CD14-positive monocyte (primary cell): ENCODE results near the gene ZNF668. TPM values are rescaled to one million over a fixed set of nuclear protein-coding genes. Genes with fewer than 3 reads are reported as not detected.

Experiments
- DNase-seq, 3 donors: peaks; one replicate each; pipeline ENCODE4 v3.0.0-alpha.2; 2011 to 2022
- H2AFZ ChIP-seq: 2 replicates; pipeline ENCODE4 v1.6.0; 2012; ENCODE audit warnings: mild to moderate bottlenecking, low read depth, low read length, inconsistent platforms; ENCODE audit not compliant: insufficient read depth, poor library complexity, severe bottlenecking
- H3K27ac ChIP-seq, 2 donors: 1 replicate in 1 of 2; 2 replicates in 1 of 2; pipeline ENCODE4 v1.5.1; 2012 to 2013; ENCODE audit warnings: low read length in 2 of 2, control low read depth in 1 of 2, inconsistent platforms in 1 of 2, low read depth in 1 of 2, mild to moderate bottlenecking in 1 of 2
- H3K27me3 ChIP-seq, 2 donors: one replicate each; pipeline versions ENCODE4 v1.6.0 to v1.6.1; 2011 to 2013; ENCODE audit warnings: low read length in 2 of 2; ENCODE audit not compliant: control insufficient read depth in 2 of 2, insufficient read depth in 2 of 2
- H3K36me3 ChIP-seq, 2 donors: replicated peaks in 1 of 2; 1 replicate in 1 of 2; 2 replicates in 1 of 2; pipeline versions ENCODE4 v1.5.1 to v1.6.1; 2012 to 2013; ENCODE audit warnings: low read length in 2 of 2, control low read depth in 1 of 2, inconsistent platforms in 1 of 2, mild to moderate bottlenecking in 1 of 2; ENCODE audit not compliant: insufficient read depth in 2 of 2, control insufficient read depth in 1 of 2
- H3K4me1 ChIP-seq, 2 donors: 1 replicate in 1 of 2; 2 replicates in 1 of 2; pipeline versions ENCODE4 v1.5.1 to v1.6.1; 2012 to 2013; ENCODE audit warnings: low read length in 2 of 2, control low read depth in 1 of 2, inconsistent platforms in 1 of 2, mild to moderate bottlenecking in 1 of 2, moderate library complexity in 1 of 2; ENCODE audit not compliant: insufficient read depth in 2 of 2, control insufficient read depth in 1 of 2
- H3K4me2 ChIP-seq: replicated peaks from 2 replicates; pipeline ENCODE3; 2012; ENCODE audit warnings: low read length, moderate library complexity, mild to moderate bottlenecking; ENCODE audit not compliant: poor library complexity, severe bottlenecking; ENCODE audit errors: extremely low read depth
- H3K4me3 ChIP-seq, 3 experiments: fragments of 200-600 bp in 1 of 3; sonication (generic) in 1 of 3; replicated peaks in 1 of 3; 1 replicate in 2 of 3; 2 replicates in 1 of 3; pipeline ENCODE4 v1.5.1; 2011 to 2013; ENCODE audit warnings: low read length in 3 of 3, mild to moderate bottlenecking in 3 of 3, control low read depth in 2 of 3, low read depth in 2 of 3, inconsistent platforms in 1 of 3, moderate library complexity in 1 of 3
- H3K79me2 ChIP-seq: 2 replicates; pipeline ENCODE4 v1.6.0; 2012; ENCODE audit warnings: mild to moderate bottlenecking, control low read depth, inconsistent platforms, low read length, moderate library complexity; ENCODE audit not compliant: insufficient read depth
- H3K9ac ChIP-seq: 2 replicates; pipeline ENCODE4 v1.6.0; 2017; ENCODE audit warnings: low read length, mild to moderate bottlenecking; ENCODE audit not compliant: insufficient read depth, poor library complexity, severe bottlenecking
- H3K9me3 ChIP-seq, 2 donors: replicated peaks in 1 of 2; 1 replicate in 1 of 2; 2 replicates in 1 of 2; pipeline versions ENCODE4 v1.5.1 to v1.6.1; 2012 to 2013; ENCODE audit warnings: low read length in 2 of 2, control low read depth in 1 of 2; ENCODE audit not compliant: control insufficient read depth in 1 of 2, insufficient read depth in 1 of 2
- H4K20me1 ChIP-seq: 2 replicates; pipeline ENCODE4 v1.6.0; 2012; ENCODE audit warnings: mild to moderate bottlenecking, low read length, control low read depth, moderate library complexity; ENCODE audit not compliant: insufficient read depth
- H3K27ac Mint-ChIP-seq, 7 donors: one replicate each; pipeline ENCODE4 v1.8.0; 2020; ENCODE audit warnings: mild to moderate bottlenecking in 7 of 7, mixed read lengths in 7 of 7, moderate library complexity in 6 of 7, inconsistent platforms in 2 of 7
- H3K27me3 Mint-ChIP-seq, 3 donors: one replicate each; pipeline ENCODE4 v1.8.0; 2021 to 2022; ENCODE audit warnings: low read depth in 3 of 3, mild to moderate bottlenecking in 3 of 3, mixed read lengths in 3 of 3, moderate library complexity in 3 of 3, inconsistent platforms in 1 of 3
- H3K36me3 Mint-ChIP-seq, 2 donors: one replicate each; pipeline ENCODE4 v1.8.0; 2020; ENCODE audit warnings: mixed read lengths in 2 of 2, inconsistent platforms in 1 of 2, mild to moderate bottlenecking in 1 of 2
- H3K4me1 Mint-ChIP-seq: one replicate; pipeline ENCODE4 v1.8.0; 2020; ENCODE audit warnings: mild to moderate bottlenecking, mixed read lengths
- H3K4me3 Mint-ChIP-seq, 2 donors: one replicate each; pipeline ENCODE4 v1.8.0; 2020; ENCODE audit warnings: mild to moderate bottlenecking in 2 of 2, mixed read lengths in 2 of 2, moderate library complexity in 1 of 2
- H3K9me3 Mint-ChIP-seq, 7 donors: one replicate each; pipeline ENCODE4 v1.8.0; 2020 to 2022; ENCODE audit warnings: mixed read lengths in 7 of 7, mild to moderate bottlenecking in 6 of 7, moderate library complexity in 6 of 7, inconsistent platforms in 2 of 7
- WGBS: methylation state at CpG from one replicate; pipeline ENCODE4 v1.1.5; 2013; ENCODE audit warnings: missing lambda C conversion rate; ENCODE audit not compliant: insufficient coverage; 5-methylcytosine and 5-hydroxymethylcytosine counted together
- intact Hi-C, 2 donors: fragments of 100-400 bp; cut with micrococcal nuclease; formaldehyde crosslinking; loops; one replicate each; pipeline versions ENCODE4 v1.15.0 to v1.15.1; 2023
- polyA plus RNA-seq, 3 donors: library from polyadenylated mRNA; depleted of rRNA in 1 of 3; unstranded in 2 of 3; stranded (reverse) in 1 of 3; fragments of 300-500 nt in 2 of 3; fragments of >200 nt in 1 of 3; fragmentation: Illumina TruSeq in 2 of 3; gene quantifications; 1 replicate in 2 of 3; 2 replicates in 1 of 3; pipeline ENCODE4 v1.2.3, GENCODE V29; 2012 to 2021
- TF ChIP-seq, protein P1 (sequence below): fragments of 200-600 bp; IDR thresholded peaks from one replicate; pipeline ENCODE4 v1.8.0; 2022; ENCODE audit warnings: antibody characterized with exemption, mild to moderate bottlenecking

ZNF668 gene
- polyA plus RNA-seq, 3 donors: 3.8 to 4.8 (median 4.5) TPM

GRCh38 chr16:31080035-31080629 lies 6.1 kb upstream of the ZNF668 start:
- H4K20me1 ChIP-seq: peaks cover 100% of the 10 kb centered on the region
- TF ChIP-seq, protein P1, sequence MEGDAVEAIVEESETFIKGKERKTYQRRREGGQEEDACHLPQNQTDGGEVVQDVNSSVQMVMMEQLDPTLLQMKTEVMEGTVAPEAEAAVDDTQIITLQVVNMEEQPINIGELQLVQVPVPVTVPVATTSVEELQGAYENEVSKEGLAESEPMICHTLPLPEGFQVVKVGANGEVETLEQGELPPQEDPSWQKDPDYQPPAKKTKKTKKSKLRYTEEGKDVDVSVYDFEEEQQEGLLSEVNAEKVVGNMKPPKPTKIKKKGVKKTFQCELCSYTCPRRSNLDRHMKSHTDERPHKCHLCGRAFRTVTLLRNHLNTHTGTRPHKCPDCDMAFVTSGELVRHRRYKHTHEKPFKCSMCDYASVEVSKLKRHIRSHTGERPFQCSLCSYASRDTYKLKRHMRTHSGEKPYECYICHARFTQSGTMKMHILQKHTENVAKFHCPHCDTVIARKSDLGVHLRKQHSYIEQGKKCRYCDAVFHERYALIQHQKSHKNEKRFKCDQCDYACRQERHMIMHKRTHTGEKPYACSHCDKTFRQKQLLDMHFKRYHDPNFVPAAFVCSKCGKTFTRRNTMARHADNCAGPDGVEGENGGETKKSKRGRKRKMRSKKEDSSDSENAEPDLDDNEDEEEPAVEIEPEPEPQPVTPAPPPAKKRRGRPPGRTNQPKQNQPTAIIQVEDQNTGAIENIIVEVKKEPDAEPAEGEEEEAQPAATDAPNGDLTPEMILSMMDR: no peak
- Mint-ChIP-seq H3K9me3 (no peaks in the 10 kb centered on the region), H3K4me1 (peaks cover 34% of the 10 kb centered on the region), H3K27ac (peak overlapping the region in 2 of 7 donors; percentile 20 to 69), H3K4me3 (no peak overlapping the region), H3K27me3 (peaks cover 0 to 5% (median 1%) of the 10 kb centered on the region in 3 donors), H3K36me3 (peaks cover 62 to 78% of the 10 kb centered on the region in 2 donors)
- no peak overlapping the region for H3K4me2 ChIP-seq
- intact Hi-C loops: no loop called here
- peaks cover 72% of the 10 kb centered on the region for H3K79me2 ChIP-seq
- H3K27me3 ChIP-seq: no peaks in the 10 kb centered on the region
- H3K9me3 ChIP-seq: no peaks in the 10 kb centered on the region
- no peak overlapping the region for H3K9ac ChIP-seq
- H2AFZ ChIP-seq: no peak overlapping the region
- peaks cover 15 to 28% of the 10 kb centered on the region in 2 donors for H3K4me1 ChIP-seq
- no peak overlapping the region for H3K4me3 ChIP-seq
- peaks cover 67 to 90% of the 10 kb centered on the region in 2 donors for H3K36me3 ChIP-seq
- 98% methylated on average over 40 of the region's 40 CpGs for WGBS
- DNase-seq: no peak
- no peak overlapping the region for H3K27ac ChIP-seq

GRCh38 chr16:31079342-31079944 lies 5.4 kb upstream of the ZNF668 start:
- peak overlapping the region in 5 of 7 donors; percentile 22 to 86 (median 75) for H3K27ac Mint-ChIP-seq
- H3K79me2 ChIP-seq: peaks cover 79% of the 10 kb centered on the region

More at GRCh38 chr16:31079342-31079944, 5.4 kb upstream of the ZNF668 start:
- H3K4me1 Mint-ChIP-seq: peaks cover 40% of the 10 kb centered on the region
- Histone ChIP-seq H3K36me3 (peaks cover 60 to 83% of the 10 kb centered on the region in 2 donors), H3K9me3 (no peaks in the 10 kb centered on the region), H3K4me2 (no peak overlapping the region), H3K27me3 (no peaks in the 10 kb centered on the region), H4K20me1 (peaks cover 93% of the 10 kb centered on the region), H3K9ac (no peak overlapping the region), H3K4me1 (peaks cover 20 to 35% of the 10 kb centered on the region in 2 donors), H2AFZ (no peak overlapping the region), H3K27ac (peak overlapping the region; percentile 6 to 36), H3K4me3 (no peak overlapping the region)
- intact Hi-C loops: no loop called here
- TF ChIP-seq, protein P1: no peak
- H3K4me3 Mint-ChIP-seq: no peak overlapping the region
- peaks cover 62 to 82% of the 10 kb centered on the region in 2 donors for H3K36me3 Mint-ChIP-seq
- peaks cover 0 to 5% (median 1%) of the 10 kb centered on the region in 3 donors for H3K27me3 Mint-ChIP-seq
- no peaks in the 10 kb centered on the region for H3K9me3 Mint-ChIP-seq
- no peak for DNase-seq
- WGBS: 58% methylated on average over 13 of the region's 13 CpGs
